Small intestine (tissue), 7 donors: Measurements from ENCODE around the gene TYSND1. TPM values are rescaled to one million over a fixed set of nuclear protein-coding genes. Genes with fewer than 3 reads are reported as not detected.

Experiments used
- DNase-seq, 2 donors: peaks; one replicate each; pipeline versions ENCODE4 v3.0.0 to v3.0.0-alpha.2; 2013
- FAIRE-seq: peaks from 2 replicates; lab custom pipeline; 2012; peaks lifted over from hg19 to GRCh38; lab: Jason Lieb, UNC
- H3K27ac ChIP-seq, 3 donors: one replicate each; pipeline ENCODE4 v1.5.1; 2013; ENCODE audit warnings: low read length in 2 of 3, mild to moderate bottlenecking in 2 of 3, control low read depth in 1 of 3, inconsistent platforms in 1 of 3, low read depth in 1 of 3, moderate library complexity in 1 of 3
- H3K27me3 ChIP-seq, 3 donors: one replicate each; pipeline ENCODE4 v1.6.1; 2013; ENCODE audit warnings: low read length in 3 of 3, inconsistent platforms in 1 of 3; ENCODE audit not compliant: control insufficient read depth in 3 of 3, insufficient read depth in 3 of 3
- H3K36me3 ChIP-seq, 3 donors: one replicate each; pipeline ENCODE4 v1.6.1; 2013; ENCODE audit warnings: low read length in 3 of 3, inconsistent platforms in 1 of 3, low read depth in 1 of 3, mild to moderate bottlenecking in 1 of 3, moderate library complexity in 1 of 3; ENCODE audit not compliant: control insufficient read depth in 3 of 3, insufficient read depth in 2 of 3
- H3K4me1 ChIP-seq, 3 donors: one replicate each; pipeline ENCODE4 v1.6.1; 2013; ENCODE audit warnings: low read length in 2 of 3, inconsistent platforms in 1 of 3, low read depth in 1 of 3, mild to moderate bottlenecking in 1 of 3, moderate library complexity in 1 of 3; ENCODE audit not compliant: control insufficient read depth in 3 of 3, insufficient read depth in 2 of 3
- H3K4me3 ChIP-seq, 3 donors: one replicate each; pipeline ENCODE4 v1.5.1; 2013; ENCODE audit warnings: low read length in 3 of 3, control low read depth in 1 of 3, inconsistent platforms in 1 of 3, low read depth in 1 of 3, mild to moderate bottlenecking in 1 of 3, moderate library complexity in 1 of 3
- H3K9me3 ChIP-seq, 2 donors: one replicate each; pipeline ENCODE4 v1.6.1; 2013; ENCODE audit warnings: low read depth in 1 of 2, low read length in 1 of 2; ENCODE audit not compliant: control insufficient read depth in 2 of 2, insufficient read depth in 1 of 2
- WGBS, 3 donors: extraction: QIAGEN DNeasy Blood & Tissue Kit; methylation state at CpG; one replicate each; pipeline ENCODE4 v1.1.7; 2013; 5-methylcytosine and 5-hydroxymethylcytosine counted together
- polyA plus RNA-seq, 4 donors: library from polyadenylated mRNA; stranded (reverse) in 3 of 4; unstranded in 1 of 4; fragments of 200-250 nt in 3 of 4; fragments of 120-200 nt in 1 of 4; gene quantifications; one replicate each; pipeline versions ENCODE4 v1.2.1 to v1.2.3, GENCODE V29; 2013
- donor health status: healthy with polysubstance abuse.
- donor health status: control.
- donor health status: control.
- donor health status: Bipolar disorder and iron deficiency.
- donor health status: healthy.

Gene TYSND1
- polyA plus RNA-seq, 4 donors, result 10.5 to 17.9 (median 12.5) TPM

DNA sequence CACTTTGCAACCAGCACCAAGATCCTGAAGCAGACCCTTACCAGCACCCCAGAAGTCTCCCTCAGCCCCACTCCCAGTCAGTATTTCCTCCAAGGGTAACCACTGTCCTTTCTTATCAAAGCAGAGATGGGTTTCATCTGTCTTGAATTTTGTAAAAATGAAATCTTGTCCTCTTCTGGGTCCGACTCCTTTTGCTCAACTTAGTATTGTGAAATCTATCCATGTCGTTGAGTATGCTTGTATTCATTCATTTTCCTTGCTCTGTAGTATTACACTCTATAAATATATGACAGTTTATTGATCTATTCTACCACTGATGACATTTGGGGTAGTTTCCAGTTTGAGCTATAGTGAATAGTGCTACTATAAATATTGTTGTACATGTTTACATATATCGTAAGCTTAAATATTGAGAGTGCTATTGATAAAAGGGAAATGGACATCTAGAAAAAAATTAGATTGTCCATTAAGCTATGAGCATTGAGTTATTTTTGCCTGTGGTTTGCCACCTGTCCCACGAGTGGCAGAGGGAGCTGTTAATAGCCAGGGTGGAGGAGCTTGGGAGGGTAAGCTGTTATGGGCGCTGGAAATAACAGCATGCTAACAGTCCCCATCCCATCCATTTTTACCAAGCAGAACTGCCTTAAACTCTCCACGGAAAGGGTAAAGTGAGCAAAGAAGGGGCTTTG, 50.3 kb downstream of the TYSND1 start:
- FAIRE-seq (no peak), DNase-seq (no peak)
- H3K27me3 ChIP-seq, result no peaks in the 10 kb centered on the region
- H3K36me3 ChIP-seq, result peaks cover 2 to 72% (median 3%) of the 10 kb centered on the region in 3 donors
- H3K4me1 ChIP-seq, result peaks cover 0 to 20% (median 0%) of the 10 kb centered on the region in 3 donors
- H3K4me3 ChIP-seq, result no peak overlapping the region
- WGBS, 3 donors, result 87 to 93% (median 88%) methylated on average over 6 of the region's 6 CpGs
- H3K9me3 ChIP-seq, result no peaks in the 10 kb centered on the region
- no peak overlapping the region for H3K27ac ChIP-seq

DNA sequence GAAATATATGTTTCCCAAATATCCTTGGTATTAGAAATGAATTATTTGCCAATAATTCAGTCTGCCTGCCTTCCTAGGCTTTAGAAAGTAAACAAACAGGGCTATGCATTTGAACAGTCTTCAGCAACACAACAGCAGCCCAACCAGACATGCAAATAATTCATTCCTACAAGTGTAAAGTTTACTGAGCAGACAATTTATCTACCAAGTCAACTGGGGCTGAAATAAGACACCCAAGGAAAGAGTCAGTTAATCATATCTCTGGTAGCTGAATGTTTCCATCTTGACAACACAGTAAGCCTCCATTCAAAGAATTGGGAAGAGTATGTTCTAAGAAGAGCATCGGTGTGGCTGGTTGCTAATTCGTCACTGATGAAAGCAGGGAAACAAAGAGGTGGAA, 52.2 kb downstream of the TYSND1 start:
- DNase-seq, result no peak
- Histone ChIP-seq H3K9me3 (no peaks in the 10 kb centered on the region), H3K27ac (no peak overlapping the region), H3K4me1 (peaks cover 0 to 26% (median 0%) of the 10 kb centered on the region in 3 donors), H3K27me3 (no peaks in the 10 kb centered on the region), H3K4me3 (no peak overlapping the region), H3K36me3 (peaks cover 2 to 57% (median 3%) of the 10 kb centered on the region in 3 donors)
- WGBS, 3 donors, result 80 to 100% (median 96%) methylated on average over 2 of the region's 2 CpGs
- no peak for FAIRE-seq

GRCh38 chr10:70093335-70093944, 53.1 kb downstream of the TYSND1 start:
- FAIRE-seq (no peak), DNase-seq (peak in 1 of 2 donors; percentile 48)
- Histone ChIP-seq H3K4me3 (no peak overlapping the region), H3K27ac (peak overlapping the region in 2 of 3 donors; percentile 1 to 87), H3K36me3 (peaks cover 2 to 49% (median 3%) of the 10 kb centered on the region in 3 donors), H3K27me3 (no peaks in the 10 kb centered on the region), H3K4me1 (peaks cover 0 to 26% (median 0%) of the 10 kb centered on the region in 3 donors), H3K9me3 (no peaks in the 10 kb centered on the region)
- 71 to 87% (median 81%) methylated on average over 9 of the region's 9 CpGs for WGBS, 3 donors

DNA sequence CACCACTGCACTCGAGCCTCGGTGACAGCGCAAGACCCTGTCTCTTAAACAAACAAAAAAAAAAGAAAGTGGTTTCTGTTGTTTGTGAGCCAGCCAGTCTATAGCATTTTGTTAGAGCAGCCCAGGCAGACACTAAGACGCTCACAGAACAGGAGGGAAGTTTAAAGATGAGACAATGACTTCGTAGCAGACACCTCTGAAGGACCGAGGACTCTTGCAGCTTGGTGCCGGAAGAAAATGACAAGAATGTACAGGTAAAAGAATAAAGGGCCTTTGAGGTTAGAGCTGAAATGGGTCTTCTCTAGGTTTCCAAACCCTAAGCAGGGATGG, 54.1 kb downstream of the TYSND1 start:
- DNase-seq (no peak), FAIRE-seq (no peak)
- H3K4me1 ChIP-seq, result peaks cover 0 to 26% (median 0%) of the 10 kb centered on the region in 3 donors
- peak overlapping the region in 1 of 3 donors; percentile 34 for H3K4me3 ChIP-seq
- H3K36me3 ChIP-seq, result peaks cover 2 to 44% (median 3%) of the 10 kb centered on the region in 3 donors
- WGBS, 3 donors, result 70 to 90% (median 82%) methylated on average over 7 of the region's 7 CpGs
- peak overlapping the region in 2 of 3 donors; percentile 28 to 87 for H3K27ac ChIP-seq
- no peaks in the 10 kb centered on the region for H3K9me3 ChIP-seq
- no peaks in the 10 kb centered on the region for H3K27me3 ChIP-seq

DNA sequence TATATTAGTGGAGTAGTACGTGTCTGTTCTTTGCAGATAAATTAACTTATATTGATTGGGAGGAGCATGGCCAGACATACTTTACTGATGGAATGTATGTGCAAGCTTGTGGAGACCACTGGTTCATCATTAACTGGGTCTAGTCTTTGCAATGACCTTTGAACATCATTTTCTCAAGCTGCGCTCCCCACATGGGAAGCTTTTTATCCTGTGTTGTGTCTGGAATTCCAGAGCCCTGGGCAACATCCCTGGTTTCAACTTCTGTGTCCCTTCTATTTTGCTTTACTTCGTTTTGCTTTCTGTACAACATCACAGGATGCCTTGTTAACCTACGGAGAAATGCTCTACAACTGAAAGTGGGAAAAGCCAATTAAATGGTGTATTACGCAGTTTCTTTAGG, 55.5 kb downstream of the TYSND1 start:
- H3K27ac ChIP-seq, result peak overlapping the region in 1 of 3 donors; percentile 87
- FAIRE-seq (no peak), DNase-seq (peak in 1 of 2 donors; percentile 90)
- H3K27me3 ChIP-seq, result no peaks in the 10 kb centered on the region
- H3K9me3 ChIP-seq, result no peaks in the 10 kb centered on the region
- H3K4me3 ChIP-seq, result no peak overlapping the region
- H3K36me3 ChIP-seq, result peaks cover 2 to 39% (median 3%) of the 10 kb centered on the region in 3 donors
- 64 to 76% (median 74%) methylated on average over 5 of the region's 5 CpGs for WGBS, 3 donors
- H3K4me1 ChIP-seq, result peaks cover 0 to 23% (median 0%) of the 10 kb centered on the region in 3 donors

GRCh38 chr10:70090013-70090412, 56.5 kb downstream of the TYSND1 start:
- FAIRE-seq (no peak), DNase-seq (no peak)
- Histone ChIP-seq H3K9me3 (no peaks in the 10 kb centered on the region), H3K36me3 (peaks cover 2 to 33% (median 3%) of the 10 kb centered on the region in 3 donors), H3K4me1 (peaks cover 0 to 23% (median 0%) of the 10 kb centered on the region in 3 donors), H3K4me3 (no peak overlapping the region), H3K27ac (peak overlapping the region in 1 of 3 donors; percentile 87), H3K27me3 (no peaks in the 10 kb centered on the region)
- WGBS, 3 donors, result 88 to 93% (median 93%) methylated on average over 8 of the region's 8 CpGs

DNA sequence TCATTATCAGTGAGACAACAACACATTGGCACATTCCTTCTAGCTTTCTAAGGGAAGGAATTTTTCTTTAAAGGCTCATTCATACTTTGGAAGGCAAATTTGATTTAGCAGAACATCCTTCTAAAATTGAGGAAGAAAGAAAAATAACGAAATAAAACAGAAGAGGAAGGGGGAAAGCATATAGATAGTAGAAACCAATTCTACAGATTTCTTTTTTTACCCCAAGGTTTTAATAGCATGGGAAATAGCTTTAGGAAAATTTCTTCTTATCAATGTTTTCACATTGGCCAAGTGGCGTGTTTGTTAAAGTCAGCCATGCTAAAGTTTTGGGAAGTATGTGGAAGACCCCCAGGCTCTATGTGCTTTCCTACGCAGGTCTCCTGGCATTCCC, 58.2 kb downstream of the TYSND1 start:
- FAIRE-seq, result no peak
- 86 to 90% (median 89%) methylated on average over 3 of the region's 3 CpGs for WGBS, 3 donors
- H3K4me1 ChIP-seq, result peaks cover 0 to 23% (median 0%) of the 10 kb centered on the region in 3 donors
- H3K9me3 ChIP-seq, result no peaks in the 10 kb centered on the region
- peaks cover 0 to 31% (median 0%) of the 10 kb centered on the region in 3 donors for H3K36me3 ChIP-seq
- no peak for DNase-seq
- no peak overlapping the region for H3K4me3 ChIP-seq
- no peaks in the 10 kb centered on the region for H3K27me3 ChIP-seq
- no peak overlapping the region for H3K27ac ChIP-seq
